ENCODE results near the gene CCNJ.
"Not testable (repeated sequence)": the region's sequence is repeated elsewhere in the genome, so short reads cannot be mapped to it uniquely, and the experiment has no call there.

The CCNJ gene

GRCh38 chr10:96043033-96043892 is at the start of gene CCNJ:
Gene CCNJ (plus strand): TSS chr10:96043583. CDS start chr10:96044394, 811 bp downstream.
- DNase-seq, result peak; percentile 45

- not testable (repeated sequence) for DNase-seq
Measured at GRCh38 chr10:95994376-95994775, 49.0 kb upstream of the CCNJ start.

DNA sequence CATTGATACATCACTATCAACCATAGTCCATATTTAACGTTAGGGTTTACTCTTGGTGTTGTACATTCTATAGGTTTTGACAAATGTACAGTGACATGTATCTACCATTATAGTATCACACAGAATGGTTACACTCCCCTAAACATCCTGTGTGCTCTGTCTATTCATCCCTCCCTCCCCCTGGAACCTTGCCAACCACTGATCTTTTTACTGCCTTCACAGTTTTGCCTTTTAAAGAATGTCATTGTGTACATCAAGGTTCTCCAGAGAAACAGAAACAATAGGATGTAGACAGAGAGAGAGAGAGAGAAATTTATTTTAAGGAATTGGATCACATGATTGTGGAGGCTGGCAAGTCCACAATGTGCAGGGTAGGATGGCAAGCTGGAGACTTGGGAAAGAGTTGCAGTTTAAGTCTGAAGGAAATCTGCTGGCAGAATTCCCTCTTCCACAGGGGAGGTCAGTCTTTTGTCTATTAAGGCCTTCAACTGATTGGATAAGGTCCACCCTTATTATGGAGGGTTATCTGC is 45.1 kb upstream of the CCNJ start:
- DNase-seq, result no peak

GRCh38 chr10:96013956-96014355 is 29.4 kb upstream of the CCNJ start:
- no peak for DNase-seq

- DNase-seq, result no peak
Measured at GRCh38 chr10:96014473-96015102, 28.8 kb upstream of the CCNJ start.

GRCh38 chr10:96017191-96017687 is 26.1 kb upstream of the CCNJ start:
- peak; percentile 7 for DNase-seq

GRCh38 chr10:96021332-96021731 is 22.1 kb upstream of the CCNJ start:
- DNase-seq, result no peak

DNA sequence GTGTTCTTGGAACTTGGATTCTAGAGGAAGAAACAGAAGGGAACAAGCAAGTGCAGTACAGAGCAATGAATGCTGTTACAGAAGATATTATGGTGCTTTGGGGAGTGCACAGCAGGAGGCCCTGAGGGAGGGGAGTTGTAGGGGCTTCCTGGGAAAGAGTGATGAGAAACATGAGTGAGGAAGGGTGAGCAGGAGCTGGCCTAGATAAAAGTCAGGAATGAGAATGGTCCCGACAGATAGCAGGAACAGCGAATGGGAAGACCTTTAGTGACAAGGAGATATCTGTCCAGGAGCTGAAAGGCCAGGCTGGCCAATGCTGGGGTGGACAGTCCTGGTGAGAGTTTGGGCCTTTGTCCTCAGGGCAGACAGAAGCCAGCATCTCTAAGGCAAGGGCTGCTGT is 20.6 kb upstream of the CCNJ start:
- no peak for DNase-seq

DNA sequence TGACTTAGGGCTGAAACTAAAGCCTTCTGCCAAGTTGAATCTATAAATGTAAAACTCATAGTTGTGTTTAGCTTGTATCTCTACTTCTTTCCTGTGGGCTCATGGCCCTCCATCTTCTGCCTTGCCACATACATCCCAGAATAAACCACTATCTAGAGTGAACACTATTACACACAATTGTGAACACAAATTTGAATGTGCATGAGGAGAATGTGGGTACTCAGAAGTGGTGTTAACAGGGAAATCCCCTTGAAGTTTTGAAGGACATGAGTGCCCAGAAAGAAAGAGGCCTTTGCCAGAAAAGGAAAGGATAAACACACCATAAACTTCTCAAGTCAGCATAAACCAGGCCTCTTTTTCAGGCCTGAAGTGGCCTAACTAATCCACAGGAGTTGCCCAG is 20.2 kb upstream of the CCNJ start:
- no peak for DNase-seq

- no peak for DNase-seq
Measured at GRCh38 chr10:96025566-96025965, 17.8 kb upstream of the CCNJ start.

GRCh38 chr10:96034625-96035024 is 8.8 kb upstream of the CCNJ start:
- no peak for DNase-seq

- DNase-seq, result no peak
Measured at GRCh38 chr10:96038476-96039387, 4.7 kb upstream of the CCNJ start.

DNA sequence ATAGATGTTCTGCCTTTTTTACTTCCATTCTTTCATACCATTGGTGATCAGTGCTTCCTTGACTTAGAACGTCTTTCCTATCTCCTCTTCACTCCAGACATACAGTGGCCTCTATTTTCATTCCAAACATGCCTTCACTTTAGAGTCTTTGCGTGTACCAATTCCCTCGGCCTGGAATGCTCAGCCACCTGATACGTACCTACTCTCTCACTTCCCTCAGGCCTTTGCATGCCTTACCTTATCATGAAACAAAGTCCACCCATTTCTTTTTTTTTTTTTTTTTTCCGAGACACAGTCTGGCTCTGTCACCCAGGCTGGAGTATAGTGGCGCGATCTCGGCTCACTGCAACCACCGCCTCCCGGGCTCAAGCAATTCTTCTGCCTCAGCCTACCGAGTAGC is 2.2 kb upstream of the CCNJ start:
- no peak for DNase-seq

GRCh38 chr10:96043893-96044715 is 721 bp downstream of the CCNJ start:
- peak; percentile 45 for DNase-seq

- DNase-seq, result no peak
Measured at GRCh38 chr10:96044736-96045135, 1.4 kb downstream of the CCNJ start.

DNA sequence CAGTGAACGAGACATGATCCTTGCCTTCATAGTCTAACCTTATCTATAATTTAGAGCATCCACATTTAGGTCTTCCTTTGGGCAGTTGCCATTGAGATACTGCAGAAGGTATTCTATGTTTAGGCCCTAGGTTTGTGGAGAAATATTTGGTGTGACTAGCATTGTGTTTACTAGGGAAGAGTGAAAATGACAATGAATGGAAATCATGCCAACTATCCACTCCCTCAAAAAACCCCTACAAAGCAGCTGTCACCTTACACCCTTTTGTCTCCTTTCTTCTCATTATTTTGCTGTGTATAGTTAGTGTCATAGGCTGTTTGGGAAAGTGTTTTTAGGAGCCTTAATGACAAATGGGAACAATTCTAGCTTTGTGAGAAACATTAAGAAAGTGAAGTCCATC is 3.2 kb downstream of the CCNJ start:
- DNase-seq, result no peak

DNA sequence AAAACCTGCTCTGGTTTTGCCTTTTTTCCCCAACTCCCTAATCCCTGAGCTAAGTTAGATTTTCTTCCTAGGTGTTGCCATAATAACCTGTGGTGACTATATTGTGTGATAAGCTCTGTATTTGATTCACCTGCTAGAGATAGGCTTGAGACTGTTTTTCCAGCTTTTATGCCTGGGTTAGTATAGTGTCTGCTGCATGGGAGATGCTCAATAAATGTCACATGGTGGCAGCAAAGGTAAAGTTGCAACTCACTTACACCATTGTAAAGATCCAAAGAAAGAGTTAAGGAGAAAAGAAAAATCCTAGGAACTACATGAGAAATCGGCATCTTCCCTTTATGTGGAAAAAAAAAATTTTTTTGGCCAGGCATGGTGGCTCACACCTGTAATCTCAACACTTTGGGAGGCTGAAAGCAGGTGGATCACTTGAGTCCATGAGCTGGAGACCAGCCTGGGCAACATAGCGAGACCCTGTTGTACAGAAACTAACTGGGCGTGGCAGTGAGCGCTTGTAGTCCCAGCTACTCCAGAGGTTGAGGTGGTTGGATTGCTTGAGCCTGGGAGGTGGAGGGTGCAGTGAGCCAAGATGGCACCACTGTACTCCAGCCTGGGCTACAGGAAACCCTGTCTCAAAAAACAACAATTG is 3.7 kb downstream of the CCNJ start:
- no peak for DNase-seq

- DNase-seq, result not testable (repeated sequence)
Measured at GRCh38 chr10:96047925-96048324, 4.5 kb downstream of the CCNJ start.

GRCh38 chr10:96049340-96049739 is 6.0 kb downstream of the CCNJ start:
- DNase-seq, result no peak

- DNase-seq, result no peak
Measured at GRCh38 chr10:96053985-96054384, 10.6 kb downstream of the CCNJ start.

- DNase-seq, result no peak
Measured at GRCh38 chr10:96056787-96057186, 13.4 kb downstream of the CCNJ start.
